Measurements from ENCODE around the gene SEMA3D. TPM values are rescaled to one million over a fixed set of nuclear protein-coding genes. Genes with fewer than 3 reads are reported as not detected.

Gene SEMA3D
- total and polyA plus RNA-seq, 2 of the 4 experiments (the other 2 are of a cell fraction) = 2.9 to 13.6 TPM

- no peak for TF ChIP-seq FOS (IDR thresholded peaks at IDR 0.05; ENCODE audit: low read depth, low read length)
- no peak for TF ChIP-seq MXI1 (IDR thresholded peaks at IDR 0.05; ENCODE audit: borderline replicate concordance, low read depth, low read length)
- Histone ChIP-seq H3K56ac (ENCODE audit: extremely low read depth, insufficient read depth, low read length) (no peak overlapping the region), H2AK5ac (ENCODE audit: low read depth, low read length) (no peak overlapping the region), H4K8ac (ENCODE audit: low read depth in 2 of 2, low read length in 2 of 2) (no peak overlapping the region), H3K4me1 (ENCODE audit: control insufficient read depth, insufficient read depth, low read length) (no peaks in the 10 kb centered on the region), H3K23ac (ENCODE audit: low read depth, low read length) (no peak overlapping the region), H3K4ac (ENCODE audit: low read depth, low read length) (no peak overlapping the region), H3K18ac (ENCODE audit: low read depth, low read length) (no peak overlapping the region), H3K79me1 (ENCODE audit: low read depth in 1 of 2, low read length in 2 of 2) (no peaks in the 10 kb centered on the region), H3K14ac (replicated peaks; ENCODE audit: low read depth, low read length) (no peak overlapping the region), H3K27me3 (ENCODE audit: control insufficient read depth, insufficient read depth, low read length) (no peaks in the 10 kb centered on the region), H3K4me2 (ENCODE audit: low read depth, low read length) (no peak overlapping the region), H3K36me3 (ENCODE audit: control insufficient read depth, insufficient read depth, low read length) (no peaks in the 10 kb centered on the region), H2BK15ac (ENCODE audit: low read depth, low read length) (no peak overlapping the region), H2BK120ac (ENCODE audit: low read depth, low read length) (no peak overlapping the region), H3K9ac (ENCODE audit: low read depth, low read length) (no peak overlapping the region), H4K5ac (ENCODE audit: low read depth, low read length) (no peak overlapping the region), H3K4me3 (ENCODE audit: insufficient read depth, low read depth, low read length) (no peak overlapping the region), H3K27ac (ENCODE audit: insufficient read depth, low read length) (no peak overlapping the region), H2AK9ac (replicated peaks; ENCODE audit: low read depth, low read length, poor library complexity) (no peak overlapping the region), H3K9me1 (ENCODE audit: insufficient read depth, low read length) (no peaks in the 10 kb centered on the region), H2BK20ac (ENCODE audit: low read depth, low read length) (no peak overlapping the region), H4K20me1 (ENCODE audit: insufficient read depth, low read length) (no peaks in the 10 kb centered on the region), H4K91ac (ENCODE audit: insufficient read depth, low read depth, low read length) (no peak overlapping the region), H2BK5ac (ENCODE audit: low read depth, low read length, poor library complexity, severe bottlenecking) (no peak overlapping the region), H3K9me3 (ENCODE audit: control insufficient read depth, insufficient read depth, low read length) (no peaks in the 10 kb centered on the region), H2AFZ (replicated peaks; ENCODE audit: low read length, poor library complexity) (no peak overlapping the region)
- dilution Hi-C loops (cut with HindIII; ENCODE audit: low sequenced_read_pairs, unreplicated experiment) = no loop called here
- intact Hi-C loops (cut with micrococcal nuclease) = no loop called here
- ChIA-PET CTCF (no interaction called here), POLR2A (ENCODE audit: unreplicated experiment) (no interaction called here)
- no peak for ATAC-seq (ENCODE audit: low read depth)
- no TSS peak for BruUV-seq (replicated peaks)
- WGBS, 2 experiments (ENCODE audit: extremely low coverage in 2 of 2, insufficient read length in 1 of 2) = no CpG with 5 or more reads among the region's 1 CpG
- DNase-seq = no peak
- in situ Hi-C loops (cut with MboI; ENCODE audit: low sequenced_read_pairs) = no loop called here
These were observed 53.3 kb downstream of the SEMA3D start for GRCh38 chr7:85133560-85133959.
